HG03354 (cell line): ENCODE results near the gene COQ8A.
A peak's percentile ranks its signal among the peaks of the same experiment; 100 is the strongest.
"Not testable (repeated sequence)": the region's sequence is repeated elsewhere in the genome, so short reads cannot be mapped to it uniquely, and the experiment has no call there.

Source experiments
- ATAC-seq: cut with Tn5 transposase; IDR thresholded peaks from one replicate; pipeline ENCODE4 v1.9.1; 2021; ENCODE audit warnings: mild to moderate bottlenecking; ENCODE audit not compliant: unreplicated experiment, poor library complexity, severe bottlenecking

The COQ8A gene

DNA sequence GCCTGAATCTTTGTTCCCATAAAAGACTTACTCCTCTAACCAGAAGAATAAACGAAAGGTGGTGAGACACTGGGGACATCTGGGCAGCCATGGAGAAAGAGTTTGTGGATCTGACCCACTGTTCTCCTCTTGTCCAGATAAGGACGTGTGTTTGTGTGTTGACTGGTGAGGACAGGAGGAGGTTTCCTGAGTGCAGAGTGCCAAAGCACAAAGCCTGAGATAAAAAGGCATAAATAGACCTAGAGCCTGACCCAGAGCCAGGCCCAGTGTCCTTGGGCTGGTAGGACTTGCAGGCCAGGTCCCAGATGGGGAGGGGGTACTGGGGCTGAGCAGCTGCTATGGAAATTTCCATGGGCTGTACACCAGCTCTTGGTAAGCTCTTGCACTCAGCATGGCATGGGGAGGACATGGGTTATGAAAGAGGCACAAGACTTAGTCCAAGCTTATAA, 19.6 kb upstream of the COQ8A start:
- ATAC-seq, result no peak

DNA sequence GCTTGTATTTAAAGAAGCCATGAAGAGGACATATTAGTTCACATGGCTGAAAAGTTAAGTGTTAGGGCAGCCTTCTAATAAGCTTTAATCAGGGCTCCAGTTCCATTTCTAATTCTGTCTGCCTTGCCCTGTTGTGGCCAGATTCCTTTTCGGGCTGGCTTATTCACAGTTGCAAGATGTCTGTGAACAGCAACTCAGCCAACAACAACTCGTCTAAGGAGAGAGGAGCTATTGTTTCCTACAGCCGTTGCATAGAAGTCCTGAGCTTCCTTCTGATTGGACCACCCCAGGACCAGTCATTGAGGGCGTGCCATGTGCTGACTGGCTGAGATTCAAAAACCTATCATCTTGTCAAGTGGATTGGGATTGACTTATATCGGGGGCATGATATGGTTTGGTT, 18.6 kb upstream of the COQ8A start:
- ATAC-seq, result no peak

DNA sequence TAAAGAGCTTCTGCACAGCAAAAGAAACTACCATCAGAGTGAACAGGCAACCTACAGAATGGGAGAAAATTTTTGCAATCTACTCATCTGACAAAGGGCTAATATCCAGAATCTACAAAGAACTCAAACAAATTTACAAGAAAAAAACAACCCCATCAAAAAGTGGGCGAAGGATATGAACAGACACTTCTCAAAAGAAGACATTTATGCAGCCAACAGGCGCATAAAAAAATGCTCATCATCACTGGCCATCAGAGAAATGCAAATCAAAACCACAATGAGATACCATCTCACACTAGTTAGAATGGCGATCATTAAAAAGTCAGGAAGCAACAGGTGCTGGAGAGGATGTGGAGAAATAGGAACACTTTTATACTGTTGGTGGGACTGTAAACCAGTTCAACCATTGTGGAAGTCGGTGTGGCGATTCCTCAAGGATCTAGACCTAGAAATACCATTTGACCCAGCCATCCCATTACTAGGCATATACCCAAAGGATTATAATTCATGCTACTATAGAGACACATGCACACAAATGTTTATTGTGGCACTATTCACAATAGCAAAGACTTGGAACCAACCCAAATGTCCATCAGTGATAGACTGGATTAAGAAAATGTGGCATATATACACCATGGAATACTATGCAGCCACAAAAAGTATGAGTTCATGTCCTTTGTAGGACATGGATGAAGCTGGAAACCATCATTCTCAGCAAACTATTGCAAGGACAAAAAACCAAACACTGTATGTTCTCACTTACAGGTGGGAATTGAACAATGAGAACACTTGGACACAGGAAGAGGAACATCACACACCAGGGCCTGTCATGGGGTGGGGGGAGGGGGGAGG, 10.6 kb upstream of the COQ8A start:
- ATAC-seq, result not testable (repeated sequence)

DNA sequence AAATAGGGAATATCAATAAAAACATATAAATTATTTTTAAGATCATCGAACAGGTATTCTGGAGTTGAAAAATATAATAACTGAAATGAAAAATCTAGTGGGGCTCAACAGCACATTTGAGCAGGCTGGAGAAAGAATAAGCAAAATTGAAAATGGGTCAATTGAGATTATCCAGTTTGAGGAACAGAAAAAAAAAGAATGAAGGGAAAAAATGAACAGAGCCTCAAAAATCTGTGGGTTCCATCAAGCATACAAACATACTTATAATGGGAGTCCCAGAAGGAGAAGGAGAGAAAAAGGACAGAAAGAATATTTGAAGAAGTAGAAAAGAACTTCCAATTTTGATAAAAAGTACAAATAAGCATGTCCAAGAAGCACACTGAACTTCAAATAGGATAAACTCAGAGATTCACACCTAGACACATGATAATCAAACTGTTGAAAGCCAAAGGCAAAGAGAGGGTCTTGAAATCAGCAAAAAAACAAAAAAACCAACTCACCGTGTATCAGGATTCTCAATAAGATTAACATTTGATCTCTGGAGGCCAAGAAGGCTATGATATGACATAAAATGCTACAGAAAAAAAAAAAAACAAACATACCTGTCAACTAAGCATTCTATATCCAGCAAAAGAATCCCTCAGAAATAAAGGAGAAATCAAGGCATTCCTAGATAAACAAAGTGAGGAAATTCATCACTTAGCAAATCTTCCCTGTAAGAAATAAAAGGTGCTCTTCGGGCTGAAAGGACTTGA, 5.4 kb upstream of the COQ8A start:
- ATAC-seq, result no peak

DNA sequence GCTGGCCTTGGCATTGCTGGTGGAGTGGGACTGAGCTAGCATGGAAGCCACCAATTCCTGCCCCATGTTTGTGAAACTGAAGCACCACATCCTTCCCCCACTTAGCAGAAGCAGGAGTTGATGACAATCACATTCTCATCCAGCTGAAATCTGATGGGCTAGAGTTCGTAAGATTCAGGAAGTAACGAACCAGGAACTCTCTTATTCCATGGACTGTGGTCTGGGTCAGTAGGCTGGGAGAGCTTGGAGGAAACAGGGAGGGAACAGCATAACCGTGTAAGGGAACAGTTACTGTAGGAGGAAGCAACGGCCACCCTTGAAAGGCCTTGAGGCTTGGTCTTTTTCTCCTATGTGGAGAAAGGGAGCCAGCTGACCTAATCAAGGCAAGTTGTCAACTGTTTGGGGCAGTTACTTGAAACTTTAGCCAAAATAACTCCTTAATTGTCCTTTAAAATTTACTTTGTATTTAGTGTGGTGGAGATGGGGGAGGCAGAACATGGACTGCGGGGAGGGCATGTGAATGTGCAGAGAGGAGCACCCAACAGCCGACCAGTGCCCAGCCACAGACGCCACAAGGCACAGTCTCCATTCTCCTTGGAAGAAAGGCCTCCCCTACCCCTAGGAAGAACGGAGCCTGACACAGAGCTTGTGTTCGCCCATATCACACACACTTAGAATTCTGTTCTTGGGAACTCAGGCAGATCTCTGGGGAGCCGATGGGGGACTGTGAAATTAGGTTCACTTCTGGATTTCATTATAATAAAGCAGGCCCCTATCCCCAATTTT, 2.0 kb upstream of the COQ8A start:
- no peak for ATAC-seq

DNA sequence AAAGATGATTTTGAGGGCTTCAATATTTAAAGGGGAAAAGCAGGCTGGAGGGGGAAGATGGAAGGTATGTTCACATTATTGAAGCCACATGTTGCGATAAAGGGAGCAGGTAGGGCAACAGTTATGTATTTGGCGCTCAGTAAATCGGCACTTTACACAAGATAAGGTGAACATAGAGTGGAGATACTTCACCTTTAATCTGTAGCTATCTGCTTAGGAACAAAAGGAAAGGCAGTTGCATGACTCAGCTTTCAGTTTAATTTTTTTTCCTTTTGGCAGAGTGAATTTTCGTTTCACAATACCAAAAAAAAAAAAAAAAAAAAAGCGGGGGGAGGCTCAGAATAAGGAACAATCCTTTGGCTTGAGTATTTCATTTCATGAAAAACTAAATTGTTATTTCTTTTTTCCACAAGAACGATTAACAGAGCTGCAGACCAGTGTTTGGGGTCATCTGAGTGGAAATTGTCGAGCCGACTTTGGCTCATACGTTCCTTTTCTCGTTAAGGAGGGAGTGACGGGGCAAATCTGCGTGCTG, 1.1 kb upstream of the COQ8A start:
- ATAC-seq, result no peak

DNA sequence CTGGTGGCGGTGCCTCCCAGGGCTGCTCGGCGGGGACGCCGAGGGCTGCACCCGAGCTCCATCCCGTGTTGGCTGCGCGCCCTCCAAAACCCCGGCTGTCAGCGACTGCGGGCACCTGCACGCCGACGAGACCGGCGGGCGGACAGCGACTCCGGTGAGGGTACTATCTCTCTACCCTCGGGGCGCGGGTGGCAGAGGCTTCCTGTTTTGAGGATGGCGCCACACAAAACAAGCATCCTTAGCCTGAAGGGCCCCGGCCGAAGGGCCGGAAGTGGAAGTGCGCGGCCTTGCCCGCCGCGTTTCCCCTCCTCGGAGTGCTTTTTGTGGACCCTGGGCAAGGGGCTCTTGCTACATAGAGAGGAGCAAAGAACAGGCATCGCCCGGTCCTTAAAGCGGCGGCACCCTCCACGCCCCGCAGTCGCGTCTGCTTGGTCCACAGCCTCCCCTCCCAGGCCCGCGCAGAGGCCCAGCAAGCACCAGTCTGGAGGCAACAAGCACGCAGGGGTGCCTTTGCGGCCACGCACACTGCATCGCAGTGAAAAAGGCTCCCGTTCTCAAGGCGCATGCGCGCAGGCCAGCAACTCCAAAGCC, 561 bp upstream of the COQ8A start:
- peak; percentile 39 for ATAC-seq

DNA sequence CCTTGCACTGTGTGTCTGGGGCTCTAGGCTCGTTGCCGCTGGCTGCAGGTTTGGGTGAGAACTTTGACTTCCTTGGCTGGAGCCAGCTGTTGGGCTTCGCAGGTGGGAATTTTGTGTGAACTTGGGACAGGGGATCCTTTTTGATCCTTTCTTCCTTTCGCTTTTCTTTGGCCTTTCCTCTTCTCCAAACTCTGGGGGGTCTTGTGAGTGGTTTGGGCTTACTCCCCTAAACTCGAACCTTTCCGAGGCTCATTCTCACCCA, 643 bp downstream of the COQ8A start:
- no peak for ATAC-seq

DNA sequence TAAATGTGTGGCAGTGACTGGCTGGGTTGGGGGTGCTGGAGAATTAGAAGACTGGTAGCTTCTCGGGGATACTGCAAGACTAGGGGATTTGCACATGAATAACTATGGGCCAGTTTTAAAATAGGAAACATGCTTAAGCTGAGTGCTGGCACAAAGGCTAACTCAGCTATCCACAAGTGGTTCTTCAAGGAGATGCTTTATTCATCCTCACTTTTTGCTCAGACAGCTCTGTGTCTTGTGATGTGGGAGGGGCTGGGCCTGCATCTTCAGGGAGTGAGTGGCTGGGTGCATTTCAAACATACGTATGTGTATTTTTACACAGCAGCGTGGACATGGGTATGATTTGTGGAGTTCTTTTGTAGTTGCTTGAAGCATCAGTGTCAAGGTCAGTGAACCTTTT, 2.3 kb downstream of the COQ8A start:
- ATAC-seq, result no peak

DNA sequence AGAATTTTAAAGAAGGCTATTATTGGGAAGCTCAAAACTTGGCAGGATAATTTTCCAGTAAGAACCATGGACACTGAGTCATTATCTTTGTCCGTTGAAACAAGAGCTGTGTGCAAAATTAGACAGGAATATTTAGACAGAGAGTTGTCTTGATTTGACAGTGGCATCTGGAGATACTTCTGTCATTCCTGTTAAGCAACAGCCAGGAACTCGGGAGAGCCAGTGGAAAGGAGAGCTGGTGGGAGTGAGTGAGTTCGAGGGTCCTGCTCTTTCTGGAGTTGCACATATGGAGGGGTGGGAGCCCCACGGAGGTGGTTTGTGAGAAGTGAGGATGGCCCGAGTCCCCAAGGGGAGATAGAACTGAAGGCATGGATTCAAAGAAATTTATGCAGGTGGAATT, 3.1 kb downstream of the COQ8A start:
- no peak for ATAC-seq

DNA sequence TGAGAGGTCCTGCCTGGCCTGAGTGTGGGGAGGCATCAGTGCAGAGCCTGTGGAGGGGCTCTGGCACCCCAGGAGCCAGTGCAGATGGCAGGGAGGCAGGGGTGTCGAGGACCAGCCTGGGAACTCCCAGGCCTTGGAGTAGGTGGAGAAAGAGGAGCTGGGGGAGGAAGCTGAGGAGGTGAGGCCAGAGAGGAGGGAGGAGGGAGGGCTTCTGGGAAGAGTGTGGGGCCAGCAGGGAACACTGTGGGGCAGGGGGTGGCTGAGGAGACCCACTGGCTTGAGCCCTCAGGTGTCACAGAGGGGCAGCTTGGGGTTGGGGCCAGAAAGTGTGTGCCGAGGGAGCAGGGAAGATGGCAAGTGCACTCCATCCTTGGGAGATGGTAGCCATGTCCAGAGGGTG, 3.8 kb downstream of the COQ8A start:
- no peak for ATAC-seq

DNA sequence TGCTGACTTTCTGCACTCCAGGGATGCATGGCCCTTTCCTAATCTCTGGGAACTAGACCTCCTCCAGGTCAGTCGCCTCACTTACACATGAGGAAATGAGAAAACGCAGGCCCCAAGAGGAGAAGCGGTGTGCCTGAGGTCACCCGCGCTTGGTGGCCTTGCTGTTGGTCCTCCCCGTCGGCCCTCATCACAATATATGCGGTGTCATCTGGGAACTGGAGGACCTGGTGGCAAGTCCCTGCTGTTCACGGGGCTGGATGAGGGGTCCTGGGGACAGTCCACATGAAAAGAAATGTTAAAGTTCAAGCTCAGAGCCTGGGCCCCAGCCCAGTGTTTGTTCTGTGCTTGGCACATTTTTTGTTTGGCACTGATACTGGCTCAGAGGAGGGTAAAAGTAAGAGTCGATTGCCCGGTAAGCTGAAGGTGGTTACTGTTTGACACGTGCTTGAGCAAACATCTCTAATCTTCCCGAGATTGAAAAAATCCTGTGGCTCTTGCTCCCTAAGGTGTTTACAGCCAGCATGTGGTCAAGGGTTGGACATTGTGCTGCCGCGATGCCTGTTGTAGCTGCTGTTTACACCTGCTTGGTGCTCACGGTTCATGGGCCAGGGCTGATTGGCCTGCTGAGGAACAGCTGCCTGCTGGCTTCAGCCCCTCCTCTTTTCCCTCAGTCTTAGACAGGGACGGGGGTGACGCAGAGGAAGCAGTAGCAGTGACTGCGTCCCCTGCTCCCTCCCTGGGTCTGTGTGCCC, 5.2 kb downstream of the COQ8A start:
- no peak for ATAC-seq

DNA sequence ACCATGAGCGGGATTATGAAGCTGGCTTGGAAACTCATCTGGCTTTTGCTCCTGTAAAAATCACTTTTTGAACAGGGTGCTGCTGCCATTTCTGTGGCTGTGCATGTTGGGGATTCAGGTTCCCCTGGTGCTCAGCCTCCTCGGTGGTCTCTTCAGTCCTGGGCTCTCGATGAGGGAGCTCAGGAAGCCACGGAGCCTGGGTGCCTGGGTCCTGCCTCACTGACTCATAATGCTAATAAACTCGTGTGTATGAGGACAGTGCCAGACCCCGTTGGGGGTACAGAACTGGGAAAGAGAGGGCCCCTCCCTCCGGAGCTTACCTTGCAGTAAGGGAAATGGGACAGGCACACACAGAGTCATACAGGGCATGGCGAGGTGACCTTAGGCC, 5.8 kb downstream of the COQ8A start:
- no peak for ATAC-seq

DNA sequence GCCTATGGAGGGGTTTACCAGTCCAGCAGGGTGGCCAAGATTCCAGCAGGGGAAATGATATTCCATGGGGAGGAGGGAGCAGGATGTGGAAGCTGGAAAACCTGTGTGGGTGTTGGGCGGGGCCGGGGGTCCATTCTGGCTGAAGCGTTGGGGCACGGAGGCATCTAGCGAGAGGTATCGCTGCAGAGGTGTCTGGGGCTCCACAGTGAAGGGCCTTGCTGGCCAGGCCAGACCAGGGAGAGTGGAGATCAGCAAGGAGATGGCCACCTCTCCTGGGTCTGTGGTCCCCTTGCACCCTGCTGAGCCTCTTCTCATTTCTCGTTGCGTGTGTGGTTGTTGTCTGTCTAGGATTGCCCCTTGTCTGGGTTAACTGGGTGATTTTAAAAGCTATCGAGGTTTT, 6.2 kb downstream of the COQ8A start:
- ATAC-seq, result no peak

DNA sequence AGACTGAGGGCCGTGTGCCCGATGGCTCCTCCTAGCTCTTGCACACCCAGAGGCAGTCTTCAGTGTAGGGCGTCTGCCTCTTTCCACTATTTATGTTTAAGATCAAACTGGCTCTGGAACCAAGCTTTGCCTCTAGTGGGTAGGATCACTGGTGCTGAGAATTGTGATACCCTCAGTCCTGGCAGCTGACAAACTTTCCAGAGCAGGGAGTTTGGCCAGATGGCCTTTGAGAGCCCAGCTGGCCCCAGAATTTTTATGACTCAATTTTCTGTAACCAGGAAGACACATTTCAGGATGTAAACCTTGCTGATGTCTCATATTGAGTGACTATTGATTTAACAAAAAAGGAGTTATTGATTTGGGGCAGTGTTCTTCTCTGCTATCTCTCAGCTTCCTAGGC, 6.7 kb downstream of the COQ8A start:
- ATAC-seq, result no peak

DNA sequence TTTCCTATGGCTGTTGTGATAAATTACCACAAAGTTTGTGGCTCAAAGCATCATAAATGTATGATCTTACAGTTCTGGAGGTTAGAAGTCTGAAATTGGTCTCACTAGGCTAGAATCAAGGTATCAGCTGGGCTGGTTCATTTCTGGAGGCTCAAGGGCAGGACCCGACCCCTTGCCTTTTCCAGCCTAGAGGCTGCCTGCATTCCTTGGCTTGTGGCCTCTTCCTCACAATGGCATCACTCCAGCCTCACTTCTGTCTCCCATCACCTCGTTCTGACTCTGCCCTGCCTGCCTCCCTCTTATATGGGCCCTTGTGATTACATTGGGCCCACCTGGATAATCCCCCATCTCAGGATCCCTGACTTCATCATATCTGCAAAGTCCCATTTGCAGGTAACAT, 8.0 kb downstream of the COQ8A start:
- ATAC-seq, result no peak

DNA sequence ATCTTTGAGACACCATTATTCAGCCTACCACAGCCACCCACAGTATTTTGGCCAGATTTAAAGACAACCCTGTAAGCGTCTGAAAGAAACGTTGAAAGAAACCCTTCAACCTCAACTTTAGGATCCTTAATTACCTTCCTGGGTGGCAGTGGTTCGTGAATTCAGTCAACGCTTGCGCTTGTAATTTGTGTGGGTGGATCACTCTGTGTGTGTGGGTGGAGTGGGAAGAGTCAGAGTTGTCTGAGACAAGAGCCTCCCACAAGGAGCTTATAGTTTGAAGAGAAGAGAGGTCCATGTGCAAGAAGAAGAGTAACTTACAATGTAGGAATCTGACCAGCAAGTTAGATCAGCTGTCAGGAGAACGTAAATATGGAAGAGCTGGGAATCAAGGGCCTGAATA, 8.4 kb downstream of the COQ8A start:
- no peak for ATAC-seq

DNA sequence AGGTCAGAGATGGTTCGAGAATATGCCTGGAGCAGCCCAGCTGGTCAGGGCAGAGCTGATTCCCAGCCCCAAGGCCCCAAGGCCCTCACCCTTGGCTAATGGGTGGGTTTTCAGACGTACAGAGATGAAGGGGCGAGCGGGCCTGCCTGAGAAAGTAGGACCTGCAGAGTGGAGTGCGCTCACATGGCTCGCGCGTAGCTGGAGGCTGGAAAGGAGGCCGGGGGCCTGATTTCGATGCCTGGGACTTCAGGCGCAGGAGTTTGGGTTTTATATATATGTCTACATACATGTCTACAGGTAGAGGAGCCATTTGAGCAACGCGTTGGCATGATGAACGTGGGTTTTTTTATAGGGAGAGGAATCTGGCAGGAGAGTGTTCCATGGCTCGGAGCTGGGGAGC, 8.9 kb downstream of the COQ8A start:
- no peak for ATAC-seq

DNA sequence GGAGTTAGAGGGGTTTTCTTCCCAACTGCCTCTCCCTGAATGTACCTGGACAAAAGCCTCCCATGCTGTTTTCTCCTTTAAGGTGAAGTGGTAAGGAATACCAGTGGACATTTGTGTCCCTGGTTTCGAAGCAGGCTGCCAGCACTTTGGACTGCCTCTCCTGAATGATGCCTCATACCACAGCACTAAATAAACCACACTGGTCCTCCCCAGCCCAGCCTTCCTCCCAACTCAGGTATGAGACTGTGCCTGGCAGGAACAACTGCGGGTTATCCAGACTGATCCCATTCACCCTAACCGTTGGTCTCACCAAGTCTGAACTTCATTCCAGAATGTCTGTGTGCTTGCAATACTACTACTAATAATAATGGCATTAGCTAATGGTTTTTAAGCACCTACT, 9.3 kb downstream of the COQ8A start:
- ATAC-seq, result no peak
